Ishikawa (cell line): ENCODE measurements around the gene RAPGEF3.
A peak's percentile ranks its signal among the peaks of the same experiment; 100 is the strongest.

Experiments
- CEBPB ChIP-seq: IDR thresholded peaks from 2 replicates; pipeline ENCODE4 v1.6.1; 2012
- CREB1 ChIP-seq: IDR thresholded peaks from 2 replicates; pipeline ENCODE4 v1.6.1; 2012; ENCODE audit warnings: low read depth
- EGR1 ChIP-seq: IDR thresholded peaks from 2 replicates; pipeline ENCODE4 v1.6.1; 2012
- EP300 ChIP-seq: IDR thresholded peaks from 2 replicates; pipeline ENCODE4 v1.6.1; 2012; ENCODE audit warnings: borderline replicate concordance
- FOXM1 ChIP-seq: IDR thresholded peaks from 2 replicates; pipeline ENCODE4 v1.6.1; 2012; ENCODE audit warnings: low read depth, borderline replicate concordance
- MAX ChIP-seq: IDR thresholded peaks from 2 replicates; pipeline ENCODE4 v1.6.1; 2012
- NFIC ChIP-seq: IDR thresholded peaks from 2 replicates; pipeline ENCODE4 v1.6.1; 2012
- RAD21 ChIP-seq: IDR thresholded peaks from 2 replicates; pipeline ENCODE4 v1.6.1; 2012; ENCODE audit warnings: low read depth
- REST ChIP-seq: IDR thresholded peaks from 2 replicates; pipeline ENCODE4 v1.6.1; 2012; ENCODE audit warnings: low read depth, mild to moderate bottlenecking
- TAF1 ChIP-seq: IDR thresholded peaks from 2 replicates; pipeline ENCODE4 v1.6.1; 2012; ENCODE audit warnings: low read depth, mild to moderate bottlenecking
- TCF12 ChIP-seq: IDR thresholded peaks from 2 replicates; pipeline ENCODE4 v1.6.1; 2012; ENCODE audit warnings: low read depth
- TEAD4 ChIP-seq: IDR thresholded peaks from 2 replicates; pipeline ENCODE4 v1.6.1; 2012
- USF1 ChIP-seq: IDR thresholded peaks from 2 replicates; pipeline ENCODE4 v1.6.1; 2012
- YY1 ChIP-seq: IDR thresholded peaks from 2 replicates; pipeline ENCODE4 v1.6.1; 2012; ENCODE audit warnings: low read depth
- ZBTB7A ChIP-seq: IDR thresholded peaks from 2 replicates; pipeline ENCODE4 v1.6.1; 2012; ENCODE audit warnings: low read depth

RAPGEF3 gene

GRCh38 chr12:47722941-47723631, 35.6 kb downstream of the RAPGEF3 start:
- no peak for TF ChIP-seq FOXM1
- no peak for TF ChIP-seq TCF12

GRCh38 chr12:47722136-47722834, 36.4 kb downstream of the RAPGEF3 start:
- TF ChIP-seq ZBTB7A (no peak), MAX (no peak), FOXM1 (no peak), TAF1 (no peak), EP300 (no peak), RAD21 (no peak), TCF12 (no peak), EGR1 (no peak), CREB1 (no peak), TEAD4 (no peak), CEBPB (no peak), YY1 (no peak), NFIC (no peak), USF1 (no peak), REST (no peak)

- TF ChIP-seq TCF12, result no peak
- TF ChIP-seq CEBPB, result no peak
- no peak for TF ChIP-seq YY1
- no peak for TF ChIP-seq ZBTB7A
- TF ChIP-seq TAF1, result no peak
Observed at GRCh38 chr12:47721431-47721973, 37.2 kb downstream of the RAPGEF3 start.

- no peak for TF ChIP-seq USF1
- TF ChIP-seq REST, result no peak
Observed at GRCh38 chr12:47718531-47718930, 40.1 kb downstream of the RAPGEF3 start.

- no peak for TF ChIP-seq EGR1
- TF ChIP-seq RAD21, result peak; percentile 59
Observed at GRCh38 chr12:47717443-47718193, 41.1 kb downstream of the RAPGEF3 start.

- TF ChIP-seq MAX (no peak), NFIC (no peak), TCF12 (no peak), USF1 (no peak), TAF1 (no peak), REST (no peak), FOXM1 (no peak), RAD21 (no peak)
Observed at GRCh38 chr12:47717046-47717442, 41.6 kb downstream of the RAPGEF3 start.
